Small intestine (tissue), 4 donors: Measurements from ENCODE around the gene LRRC39. TPM values are rescaled to one million over a fixed set of nuclear protein-coding genes. Genes with fewer than 3 reads are reported as not detected.

Source experiments
- polyA plus RNA-seq, 4 donors: library from polyadenylated mRNA; stranded (reverse) in 3 of 4; unstranded in 1 of 4; fragments of 200-250 nt in 3 of 4; fragments of 120-200 nt in 1 of 4; gene quantifications; one replicate each; pipeline versions ENCODE4 v1.2.1 to v1.2.3, GENCODE V29; 2013
- donor health status: healthy with polysubstance abuse.
- donor health status: Bipolar disorder and iron deficiency.
- donor health status: healthy.

Gene LRRC39
- polyA plus RNA-seq, 4 donors: 0.34 to 2.7 (median 1.4) TPM

Other genes starting within 250 kb of the LRRC39 start
- 100 to 1,000 TPM in 1 of 4 donors, 10 to 100 TPM in 3; 17.8 to 103 (median 25.6) TPM for gene SLC35A3, start 208.3 kb downstream of the LRRC39 start, polyA plus RNA-seq
- 1 to 10 TPM; 1.8 to 5.0 (median 2.6) TPM for gene SASS6, start 45.3 kb downstream of the LRRC39 start, polyA plus RNA-seq
- 10 to 100 TPM in 2 of 4 donors, 1 to 10 TPM in 2; 7.6 to 25.5 (median 10.5) TPM for gene TRMT13, start 45.1 kb downstream of the LRRC39 start, polyA plus RNA-seq
- 10 to 100 TPM in 1 of 4 donors, 1 to 10 TPM in 3; 1.1 to 12.2 (median 3.6) TPM for gene DBT, start 71.6 kb upstream of the LRRC39 start, polyA plus RNA-seq
- gene RTCA, start 88.0 kb upstream of the LRRC39 start, polyA plus RNA-seq: 10 to 100 TPM; 31.3 to 70.2 (median 46.6) TPM
- gene CDC14A, start 174.2 kb upstream of the LRRC39 start, polyA plus RNA-seq: 10 to 100 TPM in 3 of 4 donors, 1 to 10 TPM in 1; 4.2 to 18.0 (median 12.6) TPM